ENCODE data around the gene DTWD1.

GRCh38 chr15:49604625-49605409 is 16.0 kb upstream of the DTWD1 start:
- TF ChIP-seq JUND (IDR thresholded peaks at IDR 0.05) (no peak), TCF12 (IDR thresholded peaks at IDR 0.05) (no peak), RAD21 (IDR thresholded peaks at IDR 0.05; ENCODE audit: low read length) (no peak), CTCF (IDR thresholded peaks at IDR 0.05) (no peak), MAX (IDR thresholded peaks at IDR 0.05; ENCODE audit: low read depth) (no peak), CHD2 (IDR thresholded peaks at IDR 0.05; ENCODE audit: low read length, partially characterized antibody) (no peak), EP300 (IDR thresholded peaks at IDR 0.05; ENCODE audit: borderline replicate concordance in 1 of 2, low read depth in 1 of 2, low read length in 1 of 2) (no peak), GATA2 (CRISPR knock-in tag; IDR thresholded peaks at IDR 0.05) (no peak)

Measured in SK-N-SH (cell line).